Measurements from ENCODE around the gene C7orf57. TPM values are rescaled to one million over a fixed set of nuclear protein-coding genes. Genes with fewer than 3 reads are reported as not detected.

Gene C7orf57
- total and polyA plus RNA-seq, 10 of the 15 experiments (the other 5 are each of a cell fraction or from before 2014, with no cell fraction given): 0.04 to 0.21 (median 0.10) TPM; not detected in 5

GRCh38 chr7:48017674-48018073 lies 17.7 kb upstream of the C7orf57 start:
- ChIA-PET POLR2A (no interaction called here), CTCF (no interaction called here), SMC1A (ENCODE audit: uncharacterized antibody, unreplicated experiment) (no interaction called here), RAD21 (ENCODE audit: unreplicated experiment) (no interaction called here)
- 56% methylated on average over 4 of the region's 4 CpGs for WGBS (ENCODE audit: insufficient coverage, insufficient replicate concordance, low lambda C conversion rate, missing lambda C conversion rate)
- no peak overlapping the region for H3K9ac ChIP-seq (ENCODE audit: control insufficient read depth, insufficient read depth, low read length)
- H3K4me1 ChIP-seq (ENCODE audit: control insufficient read depth, insufficient read depth, low read length): no peaks in the 10 kb centered on the region
- no peaks in the 10 kb centered on the region for H3K9me3 ChIP-seq (replicated peaks; ENCODE audit: control insufficient read depth, insufficient read depth, low read length)
- H2AFZ ChIP-seq (ENCODE audit: control insufficient read depth, low read depth, low read length): no peak overlapping the region
- no peak overlapping the region for H3K4me3 ChIP-seq
- H3K4me2 ChIP-seq (ENCODE audit: control insufficient read depth, insufficient read depth): no peak overlapping the region
- FAIRE-seq (no peak), DNase-seq (ENCODE audit: low read depth, low spot score) (no peak), ATAC-seq (no peak)
- BruUV-seq (replicated peaks): no TSS peak
- TF ChIP-seq CUX1 (IDR thresholded peaks at IDR 0.05; ENCODE audit: insufficient replicate concordance, low read depth, low read length) (no peak), POU2F2 (IDR thresholded peaks at IDR 0.05; ENCODE audit: borderline replicate concordance, low read depth, low read length) (no peak), SREBF1 (IDR thresholded peaks at IDR 0.05; ENCODE audit: low read length) (no peak), SMAD1 (IDR thresholded peaks at IDR 0.05; ENCODE audit: low read depth, partially characterized antibody) (no peak), HDGF (IDR thresholded peaks at IDR 0.05) (no peak), YY1 (IDR thresholded peaks at IDR 0.05; ENCODE audit: low read depth, low read length) (no peak), PAX8 (IDR thresholded peaks at IDR 0.05) (no peak), SUPT20H (IDR thresholded peaks at IDR 0.05; ENCODE audit: borderline replicate concordance, control insufficient read depth, low read depth, low read length) (no peak), EZH2 (IDR thresholded peaks at IDR 0.05; ENCODE audit: borderline replicate concordance, control insufficient read depth, low read depth, low read length) (no peak), IKZF1 (conservative IDR thresholded peaks at IDR 0.05) (no peak)
- H3K79me2 ChIP-seq (ENCODE audit: control insufficient read depth, insufficient read depth, low read length): no peaks in the 10 kb centered on the region
- intact Hi-C loops (cut with micrococcal nuclease; ENCODE audit: unreplicated experiment) (no loop called here), in situ Hi-C loops (cut with MboI) (no loop called here)
- H3K36me3 ChIP-seq (ENCODE audit: control insufficient read depth in 2 of 2, insufficient read depth in 2 of 2, low read length in 1 of 2): no peaks in the 10 kb centered on the region
- H3K27ac ChIP-seq (ENCODE audit: control insufficient read depth, insufficient read depth): no peak overlapping the region
- no peaks in the 10 kb centered on the region for H3K27me3 ChIP-seq (replicated peaks in 1 of 2; ENCODE audit: control insufficient read depth in 2 of 2, insufficient read depth in 2 of 2, low read length in 1 of 2)
- H4K20me1 ChIP-seq (ENCODE audit: control insufficient read depth, insufficient read depth): no peaks in the 10 kb centered on the region
